ENCODE data around the gene AP3D1. TPM values are rescaled to one million over a fixed set of nuclear protein-coding genes. Genes with fewer than 3 reads are reported as not detected.

The AP3D1 gene
- total RNA-seq, 1 donor from 2014 or later: 98.8 TPM

DNA sequence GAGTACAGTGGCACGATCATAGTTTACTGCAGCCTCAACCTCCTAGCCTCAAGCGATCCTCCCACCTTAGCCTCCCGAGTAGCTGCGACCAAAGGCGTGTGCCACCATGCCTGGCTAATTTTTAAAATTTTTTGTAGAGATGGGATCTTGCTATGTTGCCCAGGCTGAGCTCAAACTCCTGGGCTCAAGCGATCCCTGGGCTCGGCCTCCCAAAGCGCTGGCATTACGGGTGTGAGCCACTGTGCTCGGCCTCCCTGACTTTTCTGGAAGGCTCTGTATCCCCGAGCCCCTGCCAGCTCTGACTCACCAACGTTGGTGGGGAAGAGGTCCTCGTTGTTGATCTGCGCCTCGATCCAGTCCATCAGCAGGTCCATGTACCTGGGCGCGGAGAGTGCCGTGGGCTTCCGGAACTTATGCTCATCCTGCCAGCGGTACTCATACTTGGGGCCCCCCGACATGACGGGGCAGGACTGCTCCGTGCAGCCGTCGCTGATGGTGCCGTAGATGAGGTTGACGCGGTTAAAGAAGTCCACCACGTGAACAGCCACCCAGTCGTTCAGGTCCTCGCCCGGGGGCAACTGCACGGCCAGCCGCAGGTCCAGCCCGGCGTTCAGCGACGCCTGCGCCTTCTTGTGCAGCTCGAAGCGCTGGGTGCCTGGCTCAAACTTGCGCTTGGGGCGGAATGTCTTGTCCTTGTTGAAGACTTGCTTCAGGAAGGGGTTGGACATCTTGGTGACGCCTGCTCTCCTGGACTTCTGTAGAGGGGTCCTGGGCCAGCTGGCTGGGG, 73.3 kb downstream of the AP3D1 start:
- no peaks in the 10 kb centered on the region for H3K9me3 ChIP-seq
- H3K4me3 ChIP-seq: no peak overlapping the region
- intact Hi-C loops (cut with DNase I): no loop called here
- peaks cover 61 to 80% of the 10 kb centered on the region in 2 donors for H3K36me3 ChIP-seq
- TF ChIP-seq, protein P1, sequence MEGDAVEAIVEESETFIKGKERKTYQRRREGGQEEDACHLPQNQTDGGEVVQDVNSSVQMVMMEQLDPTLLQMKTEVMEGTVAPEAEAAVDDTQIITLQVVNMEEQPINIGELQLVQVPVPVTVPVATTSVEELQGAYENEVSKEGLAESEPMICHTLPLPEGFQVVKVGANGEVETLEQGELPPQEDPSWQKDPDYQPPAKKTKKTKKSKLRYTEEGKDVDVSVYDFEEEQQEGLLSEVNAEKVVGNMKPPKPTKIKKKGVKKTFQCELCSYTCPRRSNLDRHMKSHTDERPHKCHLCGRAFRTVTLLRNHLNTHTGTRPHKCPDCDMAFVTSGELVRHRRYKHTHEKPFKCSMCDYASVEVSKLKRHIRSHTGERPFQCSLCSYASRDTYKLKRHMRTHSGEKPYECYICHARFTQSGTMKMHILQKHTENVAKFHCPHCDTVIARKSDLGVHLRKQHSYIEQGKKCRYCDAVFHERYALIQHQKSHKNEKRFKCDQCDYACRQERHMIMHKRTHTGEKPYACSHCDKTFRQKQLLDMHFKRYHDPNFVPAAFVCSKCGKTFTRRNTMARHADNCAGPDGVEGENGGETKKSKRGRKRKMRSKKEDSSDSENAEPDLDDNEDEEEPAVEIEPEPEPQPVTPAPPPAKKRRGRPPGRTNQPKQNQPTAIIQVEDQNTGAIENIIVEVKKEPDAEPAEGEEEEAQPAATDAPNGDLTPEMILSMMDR (IDR thresholded peaks at IDR 0.05): no peak
- no peaks in the 10 kb centered on the region for H3K27me3 ChIP-seq
- DNase-seq (ENCODE audit: low spot score in 2 of 2): no peak
- H3K4me1 ChIP-seq: no peaks in the 10 kb centered on the region
- no peak overlapping the region for H3K27ac ChIP-seq

DNA sequence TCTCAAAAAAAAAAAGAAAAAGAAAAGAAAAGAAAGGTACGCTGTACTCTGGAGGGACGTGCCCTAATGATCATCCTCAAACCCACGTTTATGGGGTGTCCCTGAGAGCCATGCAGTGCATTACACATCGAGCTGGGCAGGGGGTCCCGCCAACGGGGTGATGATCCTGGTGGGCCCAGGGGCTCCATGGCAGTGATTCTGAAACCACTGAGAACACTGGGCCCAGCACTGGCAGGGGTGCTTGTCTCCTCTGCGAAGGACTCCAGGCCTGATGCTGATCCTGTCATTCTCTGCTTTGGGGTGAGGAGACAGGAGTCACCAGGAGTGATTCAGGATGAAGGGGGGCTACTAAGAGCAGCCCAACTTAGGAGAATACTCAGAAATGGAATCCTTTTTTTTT, 74.0 kb downstream of the AP3D1 start:
- TF ChIP-seq, protein P1 (IDR thresholded peaks at IDR 0.05): no peak
- DNase-seq (ENCODE audit: low spot score in 2 of 2): no peak
- Histone ChIP-seq H3K27ac (no peak overlapping the region), H3K4me1 (no peaks in the 10 kb centered on the region), H3K9me3 (no peaks in the 10 kb centered on the region), H3K4me3 (no peak overlapping the region), H3K27me3 (no peaks in the 10 kb centered on the region), H3K36me3 (peaks cover 67 to 85% of the 10 kb centered on the region in 2 donors)
- intact Hi-C loops (cut with DNase I): no loop called here

DNA sequence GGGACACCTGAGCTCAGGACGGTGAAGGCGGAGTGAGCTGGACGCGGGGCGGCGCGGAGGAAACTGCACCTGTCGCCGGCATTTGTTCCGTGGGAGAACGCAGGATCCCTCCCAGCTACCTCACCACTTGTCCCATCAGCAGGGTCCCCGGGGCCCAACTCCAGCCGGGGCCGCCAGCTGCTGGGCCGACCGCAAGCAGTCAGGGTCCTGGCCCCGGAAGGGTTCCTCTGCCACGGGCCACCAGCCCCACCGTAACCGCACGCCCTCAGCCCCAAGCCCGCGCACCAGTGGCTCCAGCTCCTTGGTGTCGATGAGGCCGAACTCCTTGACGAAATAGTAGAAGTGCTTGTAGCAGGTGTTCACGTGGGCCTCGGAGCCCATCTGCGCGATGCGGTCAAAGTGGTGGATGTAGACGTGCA, 74.8 kb downstream of the AP3D1 start:
- H3K36me3 ChIP-seq: peaks cover 76 to 93% of the 10 kb centered on the region in 2 donors
- no peak overlapping the region for H3K4me3 ChIP-seq
- no peaks in the 10 kb centered on the region for H3K27me3 ChIP-seq
- intact Hi-C loops (cut with DNase I): no loop called here
- no peak overlapping the region for H3K27ac ChIP-seq
- TF ChIP-seq, protein P1 (IDR thresholded peaks at IDR 0.05): no peak
- H3K9me3 ChIP-seq: no peaks in the 10 kb centered on the region
- H3K4me1 ChIP-seq: no peaks in the 10 kb centered on the region
- DNase-seq (ENCODE audit: low spot score in 2 of 2): no peak

DNA sequence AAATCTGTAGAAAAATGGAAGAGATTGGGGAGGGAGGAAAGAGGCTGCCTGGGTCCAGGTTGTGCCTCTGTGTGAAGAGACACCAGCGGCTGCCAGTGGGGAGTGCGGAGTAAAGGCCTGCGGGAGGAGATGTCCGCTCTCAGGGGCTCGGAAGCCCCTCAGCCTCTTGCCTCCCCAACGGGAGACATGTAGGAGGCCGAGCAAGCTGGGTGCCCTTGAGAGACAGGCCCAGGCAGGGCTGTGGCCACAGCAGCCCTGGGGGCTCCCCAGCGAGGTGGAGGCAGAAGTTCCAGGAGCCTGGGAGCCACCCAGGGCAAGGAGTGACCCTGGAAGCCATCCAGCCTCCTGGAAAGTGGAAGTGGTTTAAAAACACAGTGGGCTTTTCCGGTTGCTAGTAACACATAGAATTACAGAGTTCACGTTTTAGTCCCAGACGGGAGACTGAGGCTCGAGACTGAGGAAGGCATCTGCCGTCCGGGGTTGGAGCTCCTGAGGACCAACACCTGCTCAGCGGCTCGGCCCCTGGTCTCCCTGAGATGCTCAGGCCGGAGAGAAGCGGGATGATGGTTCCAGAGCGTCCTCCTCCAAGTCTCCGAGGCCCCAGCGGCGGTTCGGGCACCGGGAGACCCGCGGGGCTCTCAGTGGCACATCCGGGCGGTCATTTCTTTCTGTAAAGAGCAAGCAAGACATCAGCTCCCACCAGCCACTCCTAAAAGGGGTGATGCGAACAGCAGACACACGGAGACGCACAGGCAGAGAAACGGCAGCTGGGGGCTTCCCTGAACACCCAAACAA, 78.4 kb downstream of the AP3D1 start:
- Histone ChIP-seq H3K27ac (no peak overlapping the region), H3K4me3 (no peak overlapping the region), H3K4me1 (peaks cover 0 to 6% of the 10 kb centered on the region in 2 donors), H3K9me3 (no peaks in the 10 kb centered on the region), H3K27me3 (no peaks in the 10 kb centered on the region), H3K36me3 (peaks cover 58 to 67% of the 10 kb centered on the region in 2 donors)
- intact Hi-C loops (cut with DNase I): no loop called here
- no peak for DNase-seq (ENCODE audit: low spot score in 2 of 2)
- TF ChIP-seq, protein P1 (IDR thresholded peaks at IDR 0.05): no peak

DNA sequence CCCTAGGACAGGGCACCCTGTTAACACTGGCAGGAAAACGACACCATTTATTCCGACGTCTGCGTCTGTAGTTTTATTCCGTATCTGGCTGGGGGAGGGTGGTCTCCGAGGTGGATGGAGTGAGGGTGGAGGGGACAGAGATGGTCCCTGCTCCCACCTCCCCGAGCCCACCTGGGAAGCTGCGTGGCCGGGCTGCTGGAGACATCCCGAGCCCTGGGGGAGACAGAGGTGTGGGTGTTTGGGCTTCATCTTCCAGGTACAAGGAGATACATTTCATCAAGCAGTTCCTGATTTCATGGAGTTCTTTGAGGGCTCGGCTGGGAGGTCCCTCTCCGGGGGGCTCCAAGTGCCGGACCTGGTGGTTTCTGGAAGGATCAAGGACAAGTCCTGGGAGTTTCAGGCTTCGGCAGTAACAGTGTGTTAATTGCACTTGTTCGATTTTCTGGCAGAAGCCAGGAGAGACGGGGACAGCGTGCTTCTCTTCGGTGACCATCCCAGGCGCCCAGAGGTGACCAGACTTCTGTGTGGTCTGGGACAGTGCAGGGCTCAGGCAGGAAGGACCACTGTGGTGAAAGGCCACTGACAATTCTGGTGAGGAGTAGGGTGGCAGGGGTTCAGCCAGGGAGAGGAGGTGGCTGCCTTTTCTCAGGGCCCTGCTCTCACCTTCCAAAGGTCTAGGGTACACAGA, 80.2 kb downstream of the AP3D1 start:
- Histone ChIP-seq H3K36me3 (peaks cover 40 to 49% of the 10 kb centered on the region in 2 donors), H3K4me3 (no peak overlapping the region), H3K4me1 (peaks cover 0 to 6% of the 10 kb centered on the region in 2 donors), H3K9me3 (no peaks in the 10 kb centered on the region), H3K27me3 (no peaks in the 10 kb centered on the region), H3K27ac (no peak overlapping the region)
- DNase-seq (ENCODE audit: low spot score in 2 of 2): no peak
- intact Hi-C loops (cut with DNase I): loop anchor here (2.0 kb wide), 1 partner anchor 142 kb away; no protein-coding TSS in a partner anchor
- TF ChIP-seq, protein P1 (IDR thresholded peaks at IDR 0.05): no peak

Data from ascending aorta (tissue), 2 donors.